Ovary (tissue), 9 donors: Measurements from ENCODE around the gene ZFP3. TPM values are rescaled to one million over a fixed set of nuclear protein-coding genes. Genes with fewer than 3 reads are reported as not detected.
A peak's percentile ranks its signal among the peaks of the same experiment; 100 is the strongest.

ENCODE experiments used
- DNase-seq, 5 donors: peaks; one replicate each; pipeline ENCODE4 v3.0.0-alpha.2; 2019 to 2020
- H3K27ac ChIP-seq, 2 donors: fragments of 200-600 bp; one replicate each; pipeline versions ENCODE4 v1.5.1 to v1.8.0; 2019 to 2022
- H3K27me3 ChIP-seq: fragments of 200-600 bp; one replicate; pipeline ENCODE4 v1.8.0; 2022
- H3K36me3 ChIP-seq: fragments of 200-600 bp; sonication (generic); one replicate; pipeline ENCODE4 v1.5.1; 2019
- H3K4me1 ChIP-seq: one replicate; pipeline ENCODE4 v1.8.1; 2013; ENCODE audit warnings: mild to moderate bottlenecking, moderate library complexity; ENCODE audit not compliant: insufficient read depth
- H3K4me3 ChIP-seq: fragments of 200-600 bp; sonication (generic); one replicate; pipeline ENCODE4 v1.5.1; 2017
- H3K9me3 ChIP-seq, 2 donors: fragments of 200-600 bp in 1 of 2; sonication (generic) in 1 of 2; one replicate each; pipeline versions ENCODE4 v1.5.1 to v1.8.1; 2013 to 2019; ENCODE audit warnings: mild to moderate bottlenecking in 1 of 2, moderate library complexity in 1 of 2
- CTCF ChIP-seq, 3 donors: fragments of 450-650 bp in 2 of 3; fragments of 200-600 bp in 1 of 3; IDR thresholded peaks; one replicate each; pipeline versions ENCODE4 v1.5.1 to v1.8.0; 2016 to 2022; ENCODE audit warnings: antibody characterized with exemption in 3 of 3, mild to moderate bottlenecking in 1 of 3
- EP300 ChIP-seq: sonication (generic); formaldehyde crosslinking; IDR thresholded peaks from one replicate; pipeline ENCODE4 v1.6.1; 2017; ENCODE audit warnings: antibody characterized with exemption
- POLR2A ChIP-seq: fragments of 450-650 bp; IDR thresholded peaks from one replicate; pipeline ENCODE4 v1.6.1; 2017; ENCODE audit warnings: antibody characterized with exemption, mild to moderate bottlenecking, moderate library complexity
- whole genome bisulfite sequencing, 3 donors: extraction: QIAGEN DNeasy Blood & Tissue Kit in 1 of 3; methylation state at CpG; one replicate each; pipeline versions ENCODE4 v1.1.5 to v1.1.7; 2013 to 2017; 5-methylcytosine and 5-hydroxymethylcytosine counted together
- intact Hi-C, 4 donors: fragments of 100-400 bp; cut with DNase I; formaldehyde crosslinking; loops; one replicate each; pipeline versions ENCODE4 v1.11.0 to v1.15.1; 2022 to 2023
- polyA plus RNA-seq, 2 donors: library from polyadenylated mRNA; stranded (reverse); fragments of 200-250 nt in 1 of 2; fragments of 350-450 nt in 1 of 2; fragmentation: Illumina TruSeq in 1 of 2; extraction: RNeasy Lipid Tissue Mini Kit (QIAGEN cat#74804) in 1 of 2; gene quantifications; one replicate each; pipeline ENCODE4 v1.2.3, GENCODE V29; 2013 to 2014
- total RNA-seq, 7 donors: library from RNA; depleted of rRNA in 2 of 7; stranded (reverse); fragments of >200 nt in 2 of 7; fragmentation: NEBNext Ultra II Directional in 3 of 7; extraction: Animal tissue kit (Norgen Biotek cat#: 25700) in 3 of 7; gene quantifications; one replicate each; pipeline versions ENCODE4 v1.1.0 to v1.2.4, GENCODE V29; 2016 to 2023
- donor health status: DM: no; HTN: no; CAD: no; lungs with moderate emphysema.
- donor health status: DM: no; HTN: no; CAD: no.
- donor health status: Bipolar disorder and iron deficiency.
- donor health status: DM: yes; HTN: yes; CAD: no.
- donor health status: DM: no; HTN: no; CAD: no.
- donor health status: DM: yes; HTN: yes; CAD: no.

ZFP3 gene
- total and polyA plus RNA-seq, 9 donors: 3.3 to 8.4 (median 6.7) TPM

GRCh38 chr17:5092218-5093010 lies 14.1 kb downstream of the ZFP3 start:
- Histone ChIP-seq H3K4me3 (no peak overlapping the region), H3K4me1 (peaks cover 1% of the 10 kb centered on the region)

GRCh38 chr17:5096731-5097100 lies 18.4 kb downstream of the ZFP3 start:
- 16 to 20% (median 16%) methylated on average over 7 of the region's 7 CpGs for WGBS, 3 donors
- Histone ChIP-seq H3K4me3 (peak overlapping the region; percentile 46), H3K36me3 (no peaks in the 10 kb centered on the region), H3K4me1 (peaks cover 1% of the 10 kb centered on the region), H3K9me3 (peaks cover 5 to 15% of the 10 kb centered on the region in 2 donors), H3K27ac (no peak overlapping the region), H3K27me3 (no peaks in the 10 kb centered on the region)
- intact Hi-C loops: no loop called here
- DNase-seq: no peak
- TF ChIP-seq CTCF (IDR thresholded peaks at IDR 0.05) (no peak), POLR2A (no peak), EP300 (no peak)

More at GRCh38 chr17:5092218-5093010, 14.1 kb downstream of the ZFP3 start:
- Histone ChIP-seq H3K27me3 (no peaks in the 10 kb centered on the region), H3K36me3 (no peaks in the 10 kb centered on the region), H3K27ac (no peak overlapping the region), H3K9me3 (peaks cover 13 to 48% of the 10 kb centered on the region in 2 donors)
- WGBS, 3 donors: 97 to 99% (median 98%) methylated on average over 6 of the region's 6 CpGs
- no peak for TF ChIP-seq EP300
- TF ChIP-seq POLR2A: no peak
- no peak for TF ChIP-seq CTCF (IDR thresholded peaks at IDR 0.05)
- intact Hi-C loops: no loop called here
- DNase-seq: no peak

- intact Hi-C loops: no loop called here
- TF ChIP-seq CTCF (IDR thresholded peaks at IDR 0.05): no peak
- no peak for TF ChIP-seq EP300
- no peak for TF ChIP-seq POLR2A
- Histone ChIP-seq H3K27me3 (no peaks in the 10 kb centered on the region), H3K9me3 (peaks cover 0 to 9% of the 10 kb centered on the region in 2 donors), H3K4me1 (peaks cover 1% of the 10 kb centered on the region), H3K36me3 (no peaks in the 10 kb centered on the region), H3K27ac (no peak overlapping the region), H3K4me3 (peak overlapping the region; percentile 46)
- DNase-seq: peak; percentile 61 to 78 (median 72)
- WGBS, 3 donors: 1% methylated on average over 60 to 63 of the region's 63 CpGs
Observed at GRCh38 chr17:5097101-5097834, 19.0 kb downstream of the ZFP3 start.

GRCh38 chr17:5099271-5099670 lies 21.0 kb downstream of the ZFP3 start:
- H3K4me1 ChIP-seq: peaks cover 1% of the 10 kb centered on the region
- H3K27me3 ChIP-seq: no peaks in the 10 kb centered on the region
- no peak overlapping the region for H3K27ac ChIP-seq
- no peak for DNase-seq
- TF ChIP-seq EP300: no peak
- TF ChIP-seq CTCF (IDR thresholded peaks at IDR 0.05): no peak
- TF ChIP-seq POLR2A: no peak
- H3K4me3 ChIP-seq: no peak overlapping the region
- WGBS, 3 donors: 67 to 76% (median 73%) methylated on average over 5 of the region's 5 CpGs
- H3K9me3 ChIP-seq: no peaks in the 10 kb centered on the region
- intact Hi-C loops: no loop called here
- no peaks in the 10 kb centered on the region for H3K36me3 ChIP-seq
